ENCODE results near the gene EPS15.

DNA sequence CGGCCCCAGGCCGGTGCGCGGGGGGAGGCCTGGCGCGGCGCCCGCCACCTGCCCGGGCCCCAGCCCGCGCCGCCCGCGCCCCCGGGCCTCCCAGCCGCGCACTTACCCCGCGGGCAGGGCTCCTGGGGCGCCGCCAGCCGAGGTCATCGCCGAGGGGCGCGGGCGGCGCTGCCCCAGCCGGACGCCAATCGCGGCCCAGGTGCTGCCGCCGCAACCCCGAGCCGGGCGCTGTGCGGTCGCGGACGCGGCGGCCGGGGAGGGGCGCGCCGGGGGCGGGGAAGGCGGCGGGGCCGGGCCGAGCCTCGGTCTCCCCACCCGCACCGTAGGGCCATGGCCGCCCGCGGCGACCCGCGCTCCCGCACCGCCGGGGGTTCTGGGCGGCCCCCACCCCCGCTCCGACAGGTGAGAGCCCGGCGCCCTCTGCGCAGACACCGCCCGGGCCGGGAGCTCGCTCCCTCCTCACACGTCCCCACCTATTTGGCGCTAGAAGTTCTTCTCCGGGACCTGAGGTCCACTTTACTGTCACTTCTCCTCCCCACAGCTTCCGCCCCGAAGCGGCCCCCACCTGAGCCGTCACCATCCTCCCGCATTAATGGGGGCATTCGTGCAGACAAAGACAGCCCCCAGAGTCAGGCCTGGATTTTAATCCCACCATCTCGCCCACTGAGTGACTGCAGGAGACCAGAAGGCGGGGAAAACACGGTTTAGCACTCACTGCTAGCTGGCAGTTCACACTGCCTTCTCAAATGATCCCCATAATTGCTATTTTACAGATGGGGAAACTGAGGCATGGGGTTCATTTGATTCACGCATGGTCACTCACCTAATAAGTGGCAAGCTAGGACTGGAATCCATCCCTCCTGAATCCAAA, 188.5 kb downstream of the EPS15 start, which contains the start of gene TTC39A:
- TF ChIP-seq, protein P1, sequence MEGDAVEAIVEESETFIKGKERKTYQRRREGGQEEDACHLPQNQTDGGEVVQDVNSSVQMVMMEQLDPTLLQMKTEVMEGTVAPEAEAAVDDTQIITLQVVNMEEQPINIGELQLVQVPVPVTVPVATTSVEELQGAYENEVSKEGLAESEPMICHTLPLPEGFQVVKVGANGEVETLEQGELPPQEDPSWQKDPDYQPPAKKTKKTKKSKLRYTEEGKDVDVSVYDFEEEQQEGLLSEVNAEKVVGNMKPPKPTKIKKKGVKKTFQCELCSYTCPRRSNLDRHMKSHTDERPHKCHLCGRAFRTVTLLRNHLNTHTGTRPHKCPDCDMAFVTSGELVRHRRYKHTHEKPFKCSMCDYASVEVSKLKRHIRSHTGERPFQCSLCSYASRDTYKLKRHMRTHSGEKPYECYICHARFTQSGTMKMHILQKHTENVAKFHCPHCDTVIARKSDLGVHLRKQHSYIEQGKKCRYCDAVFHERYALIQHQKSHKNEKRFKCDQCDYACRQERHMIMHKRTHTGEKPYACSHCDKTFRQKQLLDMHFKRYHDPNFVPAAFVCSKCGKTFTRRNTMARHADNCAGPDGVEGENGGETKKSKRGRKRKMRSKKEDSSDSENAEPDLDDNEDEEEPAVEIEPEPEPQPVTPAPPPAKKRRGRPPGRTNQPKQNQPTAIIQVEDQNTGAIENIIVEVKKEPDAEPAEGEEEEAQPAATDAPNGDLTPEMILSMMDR (IDR thresholded peaks at IDR 0.05): no peak
- TF ChIP-seq REST (IDR thresholded peaks at IDR 0.05; ENCODE audit: low read depth, low read length) (no peak), RFX5 (IDR thresholded peaks at IDR 0.05; ENCODE audit: low read length) (no peak), POLR2AphosphoS5 (IDR thresholded peaks at IDR 0.05; ENCODE audit: low read depth, low read length) (no peak), CHD2 (IDR thresholded peaks at IDR 0.05; ENCODE audit: low read length, partially characterized antibody) (no peak), TEAD4 (IDR thresholded peaks at IDR 0.05; ENCODE audit: borderline replicate concordance, insufficient read depth) (no peak), RAD21 (IDR thresholded peaks at IDR 0.05; ENCODE audit: low read length) (no peak)

Data from SK-N-SH (cell line).